HG02840 (cell line): Measurements from ENCODE around the gene SUN2.

Experiments
- ATAC-seq: cut with Tn5 transposase; IDR thresholded peaks from one replicate; pipeline ENCODE4 v1.9.1; 2021; ENCODE audit warnings: mild to moderate bottlenecking, moderate library complexity, moderate number of reproducible peaks; ENCODE audit not compliant: unreplicated experiment, low FRiP score

SUN2 gene

GRCh38 chr22:38736257-38736570 lies 19.6 kb downstream of the SUN2 start:
- ATAC-seq: no peak

GRCh38 chr22:38735465-38736256 lies 20.1 kb downstream of the SUN2 start:
- ATAC-seq: no peak

- no peak for ATAC-seq
Observed at GRCh38 chr22:38735126-38735464, 20.7 kb downstream of the SUN2 start.

GRCh38 chr22:38734421-38735100 lies 21.2 kb downstream of the SUN2 start:
- ATAC-seq: no peak

DNA sequence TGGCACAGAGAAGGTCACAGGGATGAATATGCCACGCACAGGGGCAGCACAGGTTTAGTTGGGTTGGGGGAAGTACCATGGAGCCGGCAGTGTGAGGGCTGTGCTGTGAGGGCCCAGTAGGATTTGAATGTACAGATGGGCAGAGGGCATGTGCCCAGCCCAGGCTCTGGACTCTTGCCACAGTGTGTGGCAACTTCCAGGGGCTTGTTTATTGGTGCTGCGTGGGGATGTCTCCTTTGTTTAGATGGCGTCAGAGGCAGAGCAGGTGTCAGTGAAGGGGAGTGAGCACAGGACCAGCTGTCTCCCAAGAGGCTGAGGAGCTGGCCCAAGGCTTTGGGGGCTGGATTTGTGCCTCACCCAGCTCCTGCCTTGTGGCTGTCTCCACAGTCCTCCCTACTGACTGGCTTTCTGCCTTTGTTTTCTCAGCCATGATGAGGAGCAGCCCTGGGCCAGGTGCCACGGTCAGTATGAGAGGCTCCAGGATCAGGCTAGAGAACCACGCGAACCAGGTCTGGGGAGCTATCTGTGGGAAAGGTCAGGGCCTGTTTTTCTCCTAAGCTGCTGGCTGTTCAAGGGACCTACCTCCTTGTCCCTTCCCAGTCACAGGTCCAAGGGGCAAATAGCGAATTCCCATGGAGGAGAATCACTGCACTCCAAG lies 21.9 kb downstream of the SUN2 start:
- no peak for ATAC-seq

- ATAC-seq: no peak
Observed at GRCh38 chr22:38733329-38733723, 22.5 kb downstream of the SUN2 start.

DNA sequence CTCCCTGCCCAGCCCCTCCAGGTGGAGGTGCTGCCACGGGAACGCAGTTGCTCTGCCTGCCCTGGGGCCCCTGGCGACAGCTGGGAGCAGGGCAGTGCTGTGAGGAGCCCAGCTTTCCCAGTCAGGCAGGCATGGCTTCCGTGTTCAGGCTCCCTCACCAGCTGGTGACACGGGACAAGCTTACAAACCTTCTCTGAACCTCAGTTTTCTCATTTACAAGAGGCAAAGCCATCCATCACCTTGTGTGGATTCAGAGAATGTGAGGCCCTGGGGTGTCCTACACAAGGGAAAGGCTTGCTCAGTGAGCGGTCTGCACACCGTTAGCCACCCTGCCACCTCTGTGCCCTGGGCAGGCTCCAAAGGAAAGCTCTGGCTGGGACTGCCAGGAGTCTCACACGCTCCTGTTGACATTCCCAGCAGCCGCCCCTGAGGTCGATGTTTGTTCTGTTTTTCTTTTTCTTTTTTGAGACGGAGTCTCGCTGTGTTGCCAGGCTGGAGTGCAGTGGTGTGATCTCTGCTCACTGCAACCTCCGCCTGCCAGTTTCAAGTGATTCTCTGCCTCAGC lies 23.5 kb downstream of the SUN2 start:
- no peak for ATAC-seq

- no peak for ATAC-seq
Observed at GRCh38 chr22:38731703-38732161, 24.1 kb downstream of the SUN2 start.

- ATAC-seq: no peak
Observed at GRCh38 chr22:38730411-38730871, 25.4 kb downstream of the SUN2 start.

DNA sequence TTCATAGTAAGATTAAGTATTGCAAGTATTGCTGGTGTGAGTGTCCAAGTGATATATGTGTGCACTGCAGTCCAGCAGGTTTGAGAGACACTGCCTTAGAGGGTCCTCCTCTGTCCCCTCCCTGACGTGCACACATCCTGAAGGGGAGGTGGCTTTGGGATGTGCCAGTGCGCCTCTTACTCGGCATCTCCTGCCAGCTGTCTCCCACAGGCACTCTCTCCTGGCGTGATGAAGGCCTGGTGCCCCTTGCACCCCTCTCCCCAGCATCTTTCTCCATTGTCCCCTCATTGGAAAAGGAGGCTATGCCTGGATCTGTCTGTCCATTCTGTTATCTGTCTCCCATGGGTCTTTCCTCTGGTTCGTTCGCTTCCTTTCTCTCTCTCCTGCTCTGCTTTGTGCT lies 25.9 kb downstream of the SUN2 start:
- no peak for ATAC-seq

DNA sequence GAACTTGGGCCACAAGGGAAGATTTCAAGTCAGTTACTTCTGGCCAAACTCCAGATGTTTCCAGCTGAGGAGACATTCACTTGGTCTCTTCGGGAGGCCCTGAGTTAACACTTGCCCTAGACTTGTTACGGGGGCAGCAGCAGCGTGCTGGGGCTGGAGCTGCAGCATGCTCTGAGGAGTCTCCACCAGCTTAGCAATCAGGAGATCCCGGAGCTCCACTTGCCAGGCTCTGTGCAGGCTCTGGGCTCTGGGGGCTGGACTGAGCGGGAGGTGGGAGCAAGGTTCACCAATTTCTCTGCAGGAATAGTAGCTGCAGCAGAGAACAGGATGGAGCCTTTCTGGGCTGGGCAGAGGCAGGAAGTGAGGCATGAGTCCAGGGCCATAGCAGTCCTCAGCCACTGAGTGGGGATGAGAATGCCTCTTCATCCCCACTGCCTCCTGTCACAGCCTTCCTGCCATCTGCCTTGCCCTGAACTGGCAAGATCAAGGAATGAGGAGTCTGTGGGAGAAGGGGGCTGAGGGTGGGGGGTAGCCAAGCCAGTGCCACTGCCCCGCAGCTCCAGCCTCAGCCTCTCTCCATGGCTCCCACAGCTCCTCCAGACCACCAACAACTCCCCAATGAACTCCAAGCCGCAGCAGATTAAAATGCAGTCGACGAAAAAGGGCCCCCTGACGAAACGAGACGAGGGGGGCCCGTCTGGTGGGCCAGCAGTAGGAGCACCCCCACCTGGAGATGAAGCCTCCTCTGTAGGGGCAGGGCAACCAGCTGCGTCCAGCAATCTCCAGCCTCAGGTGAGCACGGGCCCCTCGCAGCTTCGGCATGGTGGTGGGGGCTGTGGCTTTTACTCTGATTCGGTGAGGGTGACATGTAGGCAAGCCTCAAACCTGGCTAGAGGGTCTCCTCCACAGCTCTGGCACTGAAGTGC lies 26.7 kb downstream of the SUN2 start:
- ATAC-seq: no peak

GRCh38 chr22:38727530-38728451 lies 28.0 kb downstream of the SUN2 start:
- no peak for ATAC-seq

- ATAC-seq: no peak
Observed at GRCh38 chr22:38727123-38727522, 28.7 kb downstream of the SUN2 start.

DNA sequence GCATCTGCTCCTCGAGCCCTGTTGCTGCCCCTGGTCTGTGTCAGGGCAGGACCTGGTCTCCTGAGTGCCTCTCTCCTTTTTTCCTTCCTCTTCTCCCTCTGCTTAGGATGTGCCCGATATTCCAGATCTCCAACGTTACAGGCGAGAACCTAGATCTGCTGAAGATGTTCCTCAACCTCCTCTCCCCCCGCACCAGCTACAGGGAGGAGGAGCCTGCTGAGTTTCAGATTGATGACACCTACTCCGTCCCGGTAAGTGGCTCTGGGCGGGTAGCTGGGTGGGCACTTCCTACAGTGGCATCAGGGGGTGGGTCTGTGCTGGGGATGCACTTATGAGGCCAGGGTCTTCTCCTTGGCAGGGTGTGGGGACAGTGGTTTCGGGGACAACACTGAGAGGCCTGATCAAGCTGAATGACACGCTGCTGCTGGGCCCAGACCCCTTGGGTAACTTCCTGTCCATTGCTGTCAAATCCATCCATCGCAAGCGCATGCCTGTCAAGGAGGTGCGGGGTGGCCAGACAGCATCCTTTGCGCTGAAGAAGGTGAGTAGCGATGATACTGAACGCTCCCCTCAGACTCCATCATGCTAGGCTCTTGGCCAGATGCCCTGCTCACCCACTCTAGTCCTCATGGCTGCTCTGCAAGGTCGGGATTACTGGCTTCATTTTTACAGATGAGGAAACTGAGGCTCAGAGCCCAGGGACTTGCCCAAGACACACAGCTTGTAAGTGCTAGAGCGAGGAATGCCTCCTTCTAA lies 29.7 kb downstream of the SUN2 start:
- no peak for ATAC-seq

GRCh38 chr22:38724926-38725571 lies 30.7 kb downstream of the SUN2 start:
- no peak for ATAC-seq

DNA sequence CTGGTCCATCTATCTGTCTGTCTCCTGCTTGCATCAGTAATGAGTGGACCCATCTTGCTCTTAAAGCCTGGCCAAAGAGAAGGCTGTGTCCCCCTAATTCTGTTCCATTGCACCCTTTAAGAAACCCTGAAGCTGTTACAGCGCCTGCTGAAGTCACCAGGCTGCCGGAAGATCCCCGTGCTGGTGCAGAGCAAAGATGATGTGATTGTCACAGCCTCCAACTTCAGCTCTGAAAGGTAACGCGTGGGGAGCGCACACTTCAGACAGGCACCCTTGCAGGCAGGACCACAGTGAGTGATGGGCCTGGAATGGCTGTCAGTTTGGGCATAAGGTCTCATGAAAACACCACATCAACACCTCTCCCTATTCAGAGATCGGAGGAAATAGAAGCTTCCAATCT lies 31.6 kb downstream of the SUN2 start:
- no peak for ATAC-seq

GRCh38 chr22:38721551-38721950 lies 34.2 kb downstream of the SUN2 start:
- no peak for ATAC-seq

GRCh38 chr22:38720350-38720749 lies 35.4 kb downstream of the SUN2 start:
- ATAC-seq: no peak
